Gastroesophageal sphincter (tissue), 3 donors: ENCODE results near the gene CUX1.

Experiments used
- POLR2AphosphoS5 ChIP-seq: sonication (generic); formaldehyde crosslinking; IDR thresholded peaks from one replicate; pipeline ENCODE4 v1.6.1; 2017; ENCODE audit warnings: antibody characterized with exemption
- TF ChIP-seq, protein P1 (sequence below), 4 experiments: fragments of 200-600 bp in 2 of 4; fragments of 450-650 bp in 2 of 4; sonication (generic) in 1 of 4; IDR thresholded peaks; one replicate each; pipeline ENCODE4 v1.5.1; 2017 to 2019; ENCODE audit warnings: antibody characterized with exemption in 4 of 4, mild to moderate bottlenecking in 2 of 4, moderate library complexity in 2 of 4

DNA sequence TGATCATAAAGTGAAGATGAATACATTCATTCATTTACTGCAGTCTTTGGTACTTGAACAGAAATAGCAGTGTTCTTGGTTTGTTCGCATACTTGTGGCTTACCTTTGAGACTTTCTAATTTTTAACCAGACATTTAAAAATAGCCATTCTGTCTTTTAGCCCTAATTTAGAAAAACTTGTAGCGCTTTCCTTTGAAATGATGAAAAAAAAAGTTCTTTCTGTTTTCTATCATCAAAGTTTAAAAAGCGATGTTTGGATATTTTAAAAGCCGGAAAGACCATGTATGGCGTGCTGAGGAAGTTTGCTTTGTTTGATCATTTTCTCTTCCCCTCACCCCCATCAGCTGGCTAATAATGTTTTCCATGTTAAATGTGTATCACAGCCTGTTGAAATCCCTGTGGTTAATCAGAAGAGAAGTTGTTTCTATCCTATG is 116.3 kb downstream of the CUX1 start:
- no peak for TF ChIP-seq POLR2AphosphoS5
- TF ChIP-seq, protein P1, sequence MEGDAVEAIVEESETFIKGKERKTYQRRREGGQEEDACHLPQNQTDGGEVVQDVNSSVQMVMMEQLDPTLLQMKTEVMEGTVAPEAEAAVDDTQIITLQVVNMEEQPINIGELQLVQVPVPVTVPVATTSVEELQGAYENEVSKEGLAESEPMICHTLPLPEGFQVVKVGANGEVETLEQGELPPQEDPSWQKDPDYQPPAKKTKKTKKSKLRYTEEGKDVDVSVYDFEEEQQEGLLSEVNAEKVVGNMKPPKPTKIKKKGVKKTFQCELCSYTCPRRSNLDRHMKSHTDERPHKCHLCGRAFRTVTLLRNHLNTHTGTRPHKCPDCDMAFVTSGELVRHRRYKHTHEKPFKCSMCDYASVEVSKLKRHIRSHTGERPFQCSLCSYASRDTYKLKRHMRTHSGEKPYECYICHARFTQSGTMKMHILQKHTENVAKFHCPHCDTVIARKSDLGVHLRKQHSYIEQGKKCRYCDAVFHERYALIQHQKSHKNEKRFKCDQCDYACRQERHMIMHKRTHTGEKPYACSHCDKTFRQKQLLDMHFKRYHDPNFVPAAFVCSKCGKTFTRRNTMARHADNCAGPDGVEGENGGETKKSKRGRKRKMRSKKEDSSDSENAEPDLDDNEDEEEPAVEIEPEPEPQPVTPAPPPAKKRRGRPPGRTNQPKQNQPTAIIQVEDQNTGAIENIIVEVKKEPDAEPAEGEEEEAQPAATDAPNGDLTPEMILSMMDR (IDR thresholded peaks at IDR 0.05), result no peak
